Measurements from ENCODE around the gene CTH. TPM values are rescaled to one million over a fixed set of nuclear protein-coding genes. Genes with fewer than 3 reads are reported as not detected.
"Not testable (repeated sequence)": the region's sequence is repeated elsewhere in the genome, so short reads cannot be mapped to it uniquely, and the experiment has no call there.

The CTH gene
- total and polyA plus RNA-seq, 12 donors = 1.5 to 3.4 (median 1.9) TPM

- no peak overlapping the region for H3K27ac ChIP-seq
- no peaks in the 10 kb centered on the region for H3K27me3 ChIP-seq
- peaks cover 0 to 8% (median 5%) of the 10 kb centered on the region in 9 donors for H3K4me1 ChIP-seq
- DNase-seq = no peak
- ATAC-seq = no peak
- WGBS, 2 donors = 88 to 93% methylated on average over 12 of the region's 12 CpGs
- no peak overlapping the region for H3K4me3 ChIP-seq
- H3K36me3 ChIP-seq = no peaks in the 10 kb centered on the region
- intact Hi-C loops (cut with DNase I) = no loop called here
- no peaks in the 10 kb centered on the region for H3K9me3 ChIP-seq
- no peak for TF ChIP-seq CTCF (IDR thresholded peaks at IDR 0.05)
These were observed 5.2 kb upstream of the CTH start for GRCh38 chr1:70405780-70406416.

GRCh38 chr1:70409136-70409535, 1.9 kb upstream of the CTH start:
- peaks cover 0 to 24% (median 19%) of the 10 kb centered on the region in 9 donors for H3K4me1 ChIP-seq
- H3K27me3 ChIP-seq = peaks cover 0 to 3% (median 0%) of the 10 kb centered on the region in 7 donors
- no peak for TF ChIP-seq CTCF (IDR thresholded peaks at IDR 0.05)
- H3K27ac ChIP-seq = no peak overlapping the region
- no peaks in the 10 kb centered on the region for H3K36me3 ChIP-seq
- intact Hi-C loops (cut with DNase I) = no loop called here
- DNase-seq = no peak
- H3K9me3 ChIP-seq = no peaks in the 10 kb centered on the region
- H3K4me3 ChIP-seq = no peak overlapping the region
- ATAC-seq = no peak
- WGBS, 2 donors = 95 to 96% methylated on average over 2 of the region's 2 CpGs

GRCh38 chr1:70411360-70411844, 334 bp downstream of the CTH start:
- no peak for TF ChIP-seq CTCF (IDR thresholded peaks at IDR 0.05)
- DNase-seq (peak in 1 of 2 donors; percentile 35), ATAC-seq (peak; percentile 18 to 71 (median 47))
- Histone ChIP-seq H3K27me3 (peaks cover 0 to 3% (median 0%) of the 10 kb centered on the region in 7 donors), H3K27ac (peak overlapping the region in 9 of 10 donors; percentile 81 to 97 (median 91)), H3K4me1 (peaks cover 0 to 24% (median 19%) of the 10 kb centered on the region in 9 donors), H3K9me3 (no peaks in the 10 kb centered on the region), H3K36me3 (peaks cover 0 to 9% (median 0%) of the 10 kb centered on the region in 9 donors), H3K4me3 (peak overlapping the region; percentile 46 to 79 (median 72))
- WGBS, 2 donors = 1% methylated on average over 17 of the region's 17 CpGs
- intact Hi-C loops (cut with DNase I) = loop anchor here in 7 of 10 donors (2.0 to 10.0 kb wide), 6 partner anchors 54 to 279 kb away; partner anchors contain the start of genes ANKRD13C (in 4 of the 7) and LRRC40 (in 2 of the 7)

DNA sequence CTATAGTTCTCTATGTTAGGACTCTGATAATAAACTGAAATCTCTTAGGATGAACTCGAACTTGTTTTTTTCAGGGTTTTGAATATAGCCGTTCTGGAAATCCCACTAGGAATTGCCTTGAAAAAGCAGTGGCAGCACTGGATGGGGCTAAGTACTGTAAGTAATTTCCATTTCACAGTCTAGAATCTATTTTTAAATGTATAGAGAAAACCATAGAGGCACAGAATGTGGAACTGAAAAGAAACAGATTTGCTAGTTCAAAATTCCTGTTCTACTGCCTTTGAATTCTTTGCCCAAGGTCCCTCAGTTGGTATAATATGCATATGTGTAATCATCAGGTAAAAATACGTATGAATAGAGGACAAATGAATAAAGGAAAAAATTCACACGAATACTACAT, 4.8 kb downstream of the CTH start:
- WGBS, 2 donors = 64 to 66% methylated on average over 4 of the region's 4 CpGs
- no peak for ATAC-seq
- peaks cover 0 to 30% (median 10%) of the 10 kb centered on the region in 9 donors for H3K36me3 ChIP-seq
- no peak for DNase-seq
- H3K4me3 ChIP-seq = no peak overlapping the region
- peaks cover 0 to 3% (median 0%) of the 10 kb centered on the region in 7 donors for H3K27me3 ChIP-seq
- no peak for TF ChIP-seq CTCF (IDR thresholded peaks at IDR 0.05)
- no peaks in the 10 kb centered on the region for H3K9me3 ChIP-seq
- peaks cover 0 to 17% (median 13%) of the 10 kb centered on the region in 9 donors for H3K4me1 ChIP-seq
- no peak overlapping the region for H3K27ac ChIP-seq
- intact Hi-C loops (cut with DNase I) = loop anchor here in 2 of 10 donors (10.0 kb wide), 2 partner anchors 61 to 211 kb away; partner anchors contain the start of genes ANKRD13C (in 1 of the 2) and LRRC40 (in 1 of the 2)

DNA sequence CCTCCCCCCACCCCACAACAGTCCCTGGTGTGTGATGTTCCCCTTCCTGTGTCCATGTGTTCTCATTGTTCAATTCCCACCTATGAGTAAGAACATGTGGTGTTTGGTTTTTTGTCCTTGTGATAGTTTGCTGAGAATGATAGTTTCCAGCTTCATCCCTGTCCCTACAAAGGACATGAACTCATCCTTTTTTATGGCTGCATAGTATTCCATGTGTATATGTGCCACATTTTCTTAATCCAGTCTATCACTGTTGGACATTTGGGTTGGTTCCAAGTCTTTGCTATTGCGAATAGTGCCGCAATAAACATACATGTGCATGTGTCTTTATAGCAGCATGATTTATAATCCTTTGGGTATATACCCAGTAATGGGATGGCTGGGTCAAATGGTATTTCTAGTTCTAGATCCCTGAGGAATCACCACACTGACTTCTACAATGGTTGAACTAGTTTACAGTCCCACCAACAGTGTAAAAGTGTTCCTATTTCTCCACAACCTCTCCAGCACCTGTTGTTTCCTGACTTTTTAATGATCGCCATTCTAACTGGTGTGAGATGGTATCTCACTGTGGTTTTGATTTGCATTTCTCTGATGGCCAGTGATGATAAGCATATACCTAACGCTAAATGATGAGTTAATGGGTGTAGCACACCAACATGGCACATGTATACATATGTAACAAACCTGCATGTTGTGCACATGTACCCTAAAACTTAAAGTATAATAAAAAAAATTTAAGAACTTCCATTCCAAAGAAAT, 8.1 kb downstream of the CTH start:
- WGBS, 2 donors = 87% methylated on average over 3 to 4 of the region's 4 CpGs
- not testable (repeated sequence) for H3K4me3 ChIP-seq, H3K27me3 ChIP-seq, H3K9me3 ChIP-seq, H3K4me1 ChIP-seq, H3K27ac ChIP-seq, DNase-seq, ATAC-seq
- intact Hi-C loops (cut with DNase I) = loop anchor here in 2 of 10 donors (10.0 kb wide), 2 partner anchors 64 to 214 kb away; partner anchors contain the start of genes ANKRD13C (in 1 of the 2) and LRRC40 (in 1 of the 2)
- peaks cover 0 to 60% (median 10%) of the 10 kb centered on the region in 9 donors for H3K36me3 ChIP-seq

Data from heart right ventricle (tissue), 16 donors.